CD4-positive, CD25-positive, alpha-beta regulatory T cell (primary cell): Measurements from ENCODE around the gene VPS26A. TPM values are rescaled to one million over a fixed set of nuclear protein-coding genes. Genes with fewer than 3 reads are reported as not detected.

Experiments used
- ATAC-seq, 2 donors: fragments of 150-1000 bp; cut with Tn5 transposase; one replicate each; pipeline ENCODE4 v1.10.0; 2021; ENCODE audit warnings: low read depth in 2 of 2, moderate number of reproducible peaks in 2 of 2, moderate library complexity in 1 of 2
- DNase-seq, 3 donors: peaks; one replicate each; pipeline versions ENCODE4 v3.0.0 to v3.0.0-alpha.2; 2012 to 2022; ENCODE audit warnings: mixed read lengths in 1 of 3
- H3K27ac ChIP-seq: one replicate; pipeline ENCODE4 v1.7.0; 2013; ENCODE audit warnings: mild to moderate bottlenecking, low read length; ENCODE audit not compliant: insufficient read depth, poor library complexity, severe bottlenecking
- H3K27me3 ChIP-seq: one replicate; pipeline ENCODE4 v1.7.0; 2013; ENCODE audit warnings: low read length; ENCODE audit not compliant: control insufficient read depth, insufficient read depth
- H3K36me3 ChIP-seq: one replicate; pipeline ENCODE4 v1.7.0; 2013; ENCODE audit warnings: mild to moderate bottlenecking, low read length, moderate library complexity; ENCODE audit not compliant: control insufficient read depth, insufficient read depth
- H3K4me1 ChIP-seq: 2 replicates; pipeline ENCODE4 v1.7.0; 2013; ENCODE audit warnings: mild to moderate bottlenecking, low read length; ENCODE audit not compliant: insufficient read depth, control insufficient read depth, poor library complexity, severe bottlenecking
- H3K4me3 ChIP-seq: one replicate; pipeline ENCODE4 v1.7.0; 2013; ENCODE audit warnings: low read depth, mild to moderate bottlenecking, low read length, moderate library complexity
- H3K9me3 ChIP-seq, 2 experiments: 1 replicate in 1 of 2; 2 replicates in 1 of 2; pipeline ENCODE4 v1.7.0; 2013; ENCODE audit warnings: low read length in 2 of 2, mild to moderate bottlenecking in 1 of 2, moderate library complexity in 1 of 2; ENCODE audit not compliant: control insufficient read depth in 2 of 2
- H3K27ac Mint-ChIP-seq, 3 donors: one replicate each; pipeline ENCODE4 v1.8.0; 2020 to 2022; ENCODE audit warnings: mild to moderate bottlenecking in 3 of 3, mixed read lengths in 3 of 3, moderate library complexity in 2 of 3
- H3K27me3 Mint-ChIP-seq: one replicate; pipeline ENCODE4 v1.8.0; 2022; ENCODE audit warnings: mild to moderate bottlenecking, mixed read lengths
- H3K36me3 Mint-ChIP-seq: one replicate; pipeline ENCODE4 v1.8.0; 2020; ENCODE audit warnings: mixed read lengths
- H3K4me1 Mint-ChIP-seq, 4 donors: one replicate each; pipeline ENCODE4 v1.8.0; 2020 to 2022; ENCODE audit warnings: mixed read lengths in 4 of 4, mild to moderate bottlenecking in 1 of 4
- H3K4me3 Mint-ChIP-seq, 4 donors: one replicate each; pipeline ENCODE4 v1.8.0; 2020 to 2022; ENCODE audit warnings: mild to moderate bottlenecking in 4 of 4, mixed read lengths in 4 of 4, moderate library complexity in 3 of 4
- H3K9me3 Mint-ChIP-seq, 7 donors: one replicate each; pipeline ENCODE4 v1.8.0; 2020 to 2022; ENCODE audit warnings: mixed read lengths in 7 of 7, mild to moderate bottlenecking in 3 of 7, moderate library complexity in 2 of 7
- polyA plus RNA-seq, 4 donors: library from polyadenylated mRNA; unstranded; fragments of 300-500 nt; fragmentation: Illumina TruSeq; gene quantifications; one replicate each; pipeline ENCODE4 v1.2.3, GENCODE V29; 2021
- total RNA-seq: library from RNA; stranded (reverse); gene quantifications from one replicate; pipeline ENCODE4 v1.2.3, GENCODE V29; 2022

The VPS26A gene
- total and polyA plus RNA-seq, 5 donors from 2014 or later, result 40.3 to 55.5 (median 44.1) TPM

DNA sequence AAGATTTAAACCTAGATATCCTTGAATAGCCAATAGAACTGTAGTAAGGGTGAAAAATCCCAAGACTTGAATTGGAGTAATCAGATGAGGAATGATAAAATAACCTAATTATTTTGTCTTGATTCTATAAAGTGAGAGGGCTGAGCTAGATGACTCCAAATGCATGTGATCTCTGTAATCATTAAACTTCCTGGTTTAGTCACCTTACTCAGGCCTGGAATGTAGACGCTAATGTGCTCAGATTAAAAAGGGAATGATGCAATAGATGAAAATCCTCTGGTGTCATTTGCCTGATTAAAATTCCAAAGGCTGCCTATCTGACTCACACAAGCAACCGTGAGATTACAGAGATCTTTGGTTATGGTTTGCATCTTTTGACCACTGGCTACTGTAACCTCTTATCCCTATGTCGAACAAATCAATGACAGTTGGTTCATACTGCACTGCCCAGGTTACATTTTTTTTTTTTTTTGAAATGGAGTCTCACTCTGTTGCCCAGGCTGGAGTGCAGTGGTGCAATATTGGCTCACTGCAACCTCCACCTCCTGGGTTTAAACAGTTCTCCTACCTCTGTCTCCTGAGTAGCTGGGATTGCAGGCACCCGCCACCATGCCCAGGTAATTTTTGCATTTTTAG, 93.3 kb downstream of the VPS26A start:
- Histone ChIP-seq H3K27me3 (peaks cover 2% of the 10 kb centered on the region), H3K9me3 (no peaks in the 10 kb centered on the region), H3K36me3 (no peaks in the 10 kb centered on the region), H3K4me1 (peaks cover 7% of the 10 kb centered on the region), H3K27ac (no peak overlapping the region), H3K4me3 (no peak overlapping the region)
- Mint-ChIP-seq H3K4me1 (peaks cover 8 to 29% (median 18%) of the 10 kb centered on the region in 4 donors), H3K27ac (no peak overlapping the region), H3K27me3 (no peaks in the 10 kb centered on the region), H3K4me3 (no peak overlapping the region), H3K9me3 (peaks cover 0 to 8% (median 1%) of the 10 kb centered on the region in 7 donors), H3K36me3 (no peaks in the 10 kb centered on the region)
- no peak for ATAC-seq
- no peak for DNase-seq

DNA sequence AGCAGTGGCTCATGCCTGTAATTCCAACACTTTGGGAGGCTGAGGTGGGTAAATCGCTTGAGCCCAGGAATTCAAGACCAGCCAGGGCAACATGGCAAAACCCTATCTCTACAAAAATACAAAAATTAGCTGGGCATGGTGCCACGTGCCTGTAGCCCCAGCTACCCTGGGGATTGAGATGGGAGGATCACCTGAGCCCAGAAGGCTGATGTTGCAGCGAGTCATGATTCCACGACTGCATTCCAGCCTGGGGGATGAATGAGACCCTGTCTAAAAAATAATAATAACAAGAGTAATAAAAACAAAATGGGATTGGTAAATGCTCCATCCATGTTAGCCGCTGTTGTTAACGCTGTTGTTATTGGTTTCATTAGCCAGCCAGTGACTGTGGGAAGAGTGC, 94.9 kb downstream of the VPS26A start:
- Histone ChIP-seq H3K9me3 (no peaks in the 10 kb centered on the region), H3K4me3 (no peak overlapping the region), H3K4me1 (peaks cover 17% of the 10 kb centered on the region), H3K36me3 (no peaks in the 10 kb centered on the region), H3K27me3 (peaks cover 2% of the 10 kb centered on the region), H3K27ac (no peak overlapping the region)
- Mint-ChIP-seq H3K27me3 (no peaks in the 10 kb centered on the region), H3K4me1 (peaks cover 16 to 39% (median 27%) of the 10 kb centered on the region in 4 donors), H3K27ac (peak overlapping the region in 1 of 3 donors; percentile 53), H3K9me3 (peaks cover 0 to 8% (median 1%) of the 10 kb centered on the region in 7 donors), H3K4me3 (no peak overlapping the region), H3K36me3 (no peaks in the 10 kb centered on the region)
- ATAC-seq (no peak), DNase-seq (no peak)

DNA sequence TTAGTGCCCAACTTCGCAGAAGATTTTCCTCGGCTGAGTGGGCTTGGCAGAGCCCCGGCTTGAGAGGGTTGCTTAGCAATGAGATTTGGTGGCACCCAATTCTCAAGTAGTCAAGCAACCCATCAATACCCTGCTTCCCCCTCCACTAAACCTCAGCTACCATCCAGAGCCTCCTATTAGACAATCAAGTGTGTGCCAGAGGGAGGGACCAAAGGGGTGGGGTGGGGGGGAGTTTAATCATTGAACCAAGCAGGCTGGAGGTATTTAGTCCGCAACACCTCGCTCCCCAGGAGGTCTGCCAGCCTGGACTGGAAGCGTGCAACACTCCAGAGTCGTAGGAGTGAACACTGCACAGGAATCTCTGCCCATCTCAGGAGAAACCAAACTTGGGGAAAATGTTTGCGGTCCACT, 96.1 kb downstream of the VPS26A start, which contains the start of gene HKDC1:
HKDC1 (plus strand) TSS at position 292 of the 411 bp plus-strand sequence; CDS start at position 396, 104 bp downstream.
- Histone ChIP-seq H3K9me3 (no peaks in the 10 kb centered on the region), H3K36me3 (no peaks in the 10 kb centered on the region), H3K4me3 (no peak within 1 kb of the TSS), H3K27me3 (peaks cover 2% of the 10 kb centered on the region), H3K27ac (no peak within 1 kb of the TSS), H3K4me1 (peaks cover 24% of the 10 kb centered on the region)
- Mint-ChIP-seq H3K36me3 (no peaks in the 10 kb centered on the region), H3K9me3 (peaks cover 0 to 7% (median 0%) of the 10 kb centered on the region in 7 donors), H3K27ac (peak within 1 kb of the TSS in 2 of 3 donors; percentile 38 to 84), H3K4me1 (peaks cover 20 to 40% (median 28%) of the 10 kb centered on the region in 4 donors), H3K27me3 (no peaks in the 10 kb centered on the region), H3K4me3 (peak within 1 kb of the TSS in 1 of 4 donors; percentile 37)
- DNase-seq (no peak), ATAC-seq (no peak)

DNA sequence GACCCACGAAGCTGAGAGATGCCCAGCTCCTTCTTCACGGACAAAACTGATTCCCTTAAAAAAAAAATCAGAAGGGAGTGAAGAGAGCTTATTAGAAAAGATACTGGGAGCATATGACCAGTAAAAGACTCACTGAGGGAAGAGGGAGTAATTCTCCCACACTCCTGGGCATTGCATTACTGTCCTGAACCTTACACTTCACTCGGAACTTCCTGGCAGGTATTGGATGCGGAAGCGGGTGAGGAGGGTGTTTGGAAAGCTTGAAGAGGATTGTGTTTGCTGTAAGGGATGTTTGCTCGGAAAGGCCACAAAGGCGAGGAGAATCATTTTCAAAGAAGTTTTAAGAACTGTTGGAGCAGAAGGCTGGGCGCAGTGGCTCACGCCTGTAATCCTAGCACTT, 96.5 kb downstream of the VPS26A start:
- H3K4me1 ChIP-seq, result peaks cover 28% of the 10 kb centered on the region
- Mint-ChIP-seq H3K9me3 (peaks cover 0 to 5% (median 0%) of the 10 kb centered on the region in 7 donors), H3K4me3 (peak overlapping the region in 1 of 4 donors; percentile 37), H3K4me1 (peaks cover 16 to 45% (median 28%) of the 10 kb centered on the region in 4 donors), H3K27ac (peak overlapping the region in 1 of 3 donors; percentile 84), H3K36me3 (no peaks in the 10 kb centered on the region), H3K27me3 (no peaks in the 10 kb centered on the region)
- no peaks in the 10 kb centered on the region for H3K36me3 ChIP-seq
- H3K27me3 ChIP-seq, result peaks cover 2% of the 10 kb centered on the region
- ATAC-seq (no peak), DNase-seq (no peak)
- no peak overlapping the region for H3K27ac ChIP-seq
- H3K9me3 ChIP-seq, result no peaks in the 10 kb centered on the region
- no peak overlapping the region for H3K4me3 ChIP-seq

Other genes starting within 250 kb of the VPS26A start
- gene DDX50, start 222.9 kb upstream of the VPS26A start, total RNA-seq, result 39.7 TPM
- gene DDX50, start 222.9 kb upstream of the VPS26A start, polyA plus RNA-seq, result 10 to 100 TPM; 36.6 to 47.3 (median 39.7) TPM
- 117 TPM for gene DDX21, start 168.0 kb upstream of the VPS26A start, total RNA-seq
- gene DDX21, start 168.0 kb upstream of the VPS26A start, polyA plus RNA-seq, result 10 to 100 TPM in 3 of 4 donors, 1 to 10 TPM in 1; 9.6 to 16.4 (median 13.8) TPM
- 5.1 TPM for gene KIFBP, start 135.4 kb upstream of the VPS26A start, total RNA-seq
- gene KIFBP, start 135.4 kb upstream of the VPS26A start, polyA plus RNA-seq, result 1 to 10 TPM; 2.9 to 5.0 (median 4.2) TPM
- gene SRGN, start 36.1 kb upstream of the VPS26A start, total RNA-seq, result 580 TPM
- gene SRGN, start 36.1 kb upstream of the VPS26A start, polyA plus RNA-seq, result 100 to 1,000 TPM; 254 to 402 (median 306) TPM
- gene SUPV3L1, start 56.1 kb downstream of the VPS26A start, total RNA-seq, result 51.1 TPM
- 10 to 100 TPM in 3 of 4 donors, 1 to 10 TPM in 1; 9.8 to 27.2 (median 14.9) TPM for gene SUPV3L1, start 56.1 kb downstream of the VPS26A start, polyA plus RNA-seq
- gene HKDC1, start 96.2 kb downstream of the VPS26A start, total RNA-seq, result 11.1 TPM
- 1 to 10 TPM; 2.2 to 6.2 (median 4.4) TPM for gene HKDC1, start 96.2 kb downstream of the VPS26A start, polyA plus RNA-seq
- gene HK1, start 154.3 kb downstream of the VPS26A start, total RNA-seq, result 86.4 TPM
- 100 to 1,000 TPM in 3 of 4 donors, 10 to 100 TPM in 1; 95.6 to 115 (median 106) TPM for gene HK1, start 154.3 kb downstream of the VPS26A start, polyA plus RNA-seq